BLaER1 treated with 17β-estradiol and CSF1 and Interleukin-3, amounts not matched to agents 10 nM and 100 nM (cell line): ENCODE data around the gene HIP1.
"Not testable (repeated sequence)": the region's sequence is repeated elsewhere in the genome, so short reads cannot be mapped to it uniquely, and the experiment has no call there.

Source experiments
- H3K27ac ChIP-seq, 11 experiments: shearing (Covaris generic); formaldehyde crosslinking; 2 replicates each; pipeline ENCODE4 v1.8.1; 2022
- H3K27me3 ChIP-seq, 11 experiments: shearing (Covaris generic); formaldehyde crosslinking; 2 replicates each; pipeline ENCODE4 v1.8.1; 2022
- H3K36me3 ChIP-seq, 11 experiments: shearing (Covaris generic); formaldehyde crosslinking; 2 replicates each; pipeline ENCODE4 v1.8.1; 2022
- H3K4me1 ChIP-seq, 10 experiments: shearing (Covaris generic); formaldehyde crosslinking; 2 replicates each; pipeline ENCODE4 v1.8.1; 2022
- H3K4me2 ChIP-seq, 11 experiments: shearing (Covaris generic); formaldehyde crosslinking; 2 replicates each; pipeline ENCODE4 v1.8.1; 2022
- H3K4me3 ChIP-seq, 10 experiments: shearing (Covaris generic); formaldehyde crosslinking; 2 replicates each; pipeline ENCODE4 v1.8.1; 2022
- H3K9ac ChIP-seq, 11 experiments: shearing (Covaris generic); formaldehyde crosslinking; 2 replicates each; pipeline ENCODE4 v1.8.1; 2022
- H3K9me3 ChIP-seq, 11 experiments: shearing (Covaris generic); formaldehyde crosslinking; replicated peaks in 1 of 11; 2 replicates each; pipeline ENCODE4 v1.8.1; 2022
- H4K20me1 ChIP-seq, 11 experiments: shearing (Covaris generic); formaldehyde crosslinking; 2 replicates each; pipeline ENCODE4 v1.8.1; 2022
- Cebpa-rat ChIP-seq, 11 experiments: shearing (Covaris generic); IDR thresholded peaks; 2 replicates each; pipeline ENCODE4 v1.8.1; 2022

The HIP1 gene

DNA sequence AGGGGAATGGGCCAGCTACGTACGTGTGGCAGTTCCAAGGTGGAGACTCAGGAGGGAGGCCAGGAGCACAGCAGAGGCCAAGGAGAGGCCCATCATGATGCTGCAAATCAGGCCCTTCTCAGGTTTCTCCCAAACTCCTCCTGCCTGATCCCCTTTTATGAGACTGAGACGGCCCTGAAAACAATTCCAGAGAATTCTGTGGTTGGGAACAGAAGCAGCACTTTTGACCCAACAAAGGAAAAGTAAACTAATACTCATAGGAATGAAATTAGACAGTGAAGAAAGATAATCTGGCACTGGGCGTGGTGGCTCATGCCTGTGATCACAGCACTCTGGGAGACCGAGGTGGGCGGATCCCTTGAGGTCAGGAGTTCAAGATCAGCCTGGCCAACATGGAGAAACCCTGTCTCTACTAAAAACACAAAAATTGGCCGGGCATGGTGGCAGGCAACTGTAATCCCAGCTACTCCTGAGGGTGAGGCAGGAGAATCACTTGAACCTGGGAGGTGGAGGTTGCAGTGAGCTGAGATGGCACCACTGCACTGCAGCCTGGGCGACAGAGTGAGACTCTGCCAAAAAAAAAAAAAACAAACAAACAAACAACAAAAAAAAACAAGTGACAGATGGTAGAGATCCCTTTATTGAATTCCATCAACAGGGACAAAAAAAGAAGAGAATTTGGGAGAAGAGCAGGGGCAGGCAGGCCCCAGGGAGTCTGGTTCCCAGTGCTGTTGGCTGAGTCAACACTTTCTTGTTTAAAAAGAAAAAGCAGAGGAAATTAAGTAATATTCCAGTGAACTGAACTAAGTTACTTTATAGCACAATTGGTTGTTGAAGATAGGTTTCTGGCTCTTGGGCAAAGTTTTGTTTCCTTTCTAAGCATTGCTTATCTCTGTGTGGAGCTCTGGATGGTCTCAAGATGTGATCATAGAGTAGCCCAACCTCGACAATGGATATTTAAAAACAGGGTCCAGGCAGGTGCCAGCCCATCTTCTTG, 33.6 kb upstream of the HIP1 start, which contains the start of gene CCL26:
CCL26 (minus strand) TSS at position 131 of the 997 bp plus-strand sequence; CDS start at position 96, 35 bp downstream.
- Histone ChIP-seq H3K9ac (peak within 1 kb of the TSS in 1 of 11 experiments; percentile 9; a peak in 1 of 22 replicates), H3K4me1 (peaks cover 20 to 68% (median 47%) of the 10 kb centered on the region in 10 experiments), H3K27me3 (no peaks in the 10 kb centered on the region), H3K9me3 (peaks cover 0 to 19% (median 9%) of the 10 kb centered on the region in 11 experiments; a peak in 8 of 22 replicates), H3K36me3 (no peaks in the 10 kb centered on the region), H3K4me2 (peak within 1 kb of the TSS; percentile 0 to 84 (median 41); a peak in 16 of 22 replicates), H4K20me1 (no peaks in the 10 kb centered on the region), H3K4me3 (no peak within 1 kb of the TSS), H3K27ac (peak within 1 kb of the TSS in 4 of 11 experiments; percentile 12 to 27 (median 18); a peak in 6 of 22 replicates)
- no peak for TF ChIP-seq Cebpa-rat (IDR thresholded peaks at IDR 0.05)

GRCh38 chr7:75771224-75771623, 32.5 kb upstream of the HIP1 start:
- no peaks in the 10 kb centered on the region for H3K27me3 ChIP-seq
- H3K9ac ChIP-seq: no peak overlapping the region
- H3K9me3 ChIP-seq: peaks cover 0 to 10% (median 5%) of the 10 kb centered on the region in 11 experiments; a peak in 8 of 22 replicates
- no peaks in the 10 kb centered on the region for H3K36me3 ChIP-seq
- peak overlapping the region in 6 of 11 experiments; percentile 0 to 84 (median 68); a peak in 8 of 22 replicates for H3K4me2 ChIP-seq
- TF ChIP-seq Cebpa-rat (IDR thresholded peaks at IDR 0.05): no peak
- no peak overlapping the region for H3K4me3 ChIP-seq
- no peaks in the 10 kb centered on the region for H4K20me1 ChIP-seq
- no peak overlapping the region for H3K27ac ChIP-seq
- peaks cover 10 to 56% (median 37%) of the 10 kb centered on the region in 10 experiments for H3K4me1 ChIP-seq

DNA sequence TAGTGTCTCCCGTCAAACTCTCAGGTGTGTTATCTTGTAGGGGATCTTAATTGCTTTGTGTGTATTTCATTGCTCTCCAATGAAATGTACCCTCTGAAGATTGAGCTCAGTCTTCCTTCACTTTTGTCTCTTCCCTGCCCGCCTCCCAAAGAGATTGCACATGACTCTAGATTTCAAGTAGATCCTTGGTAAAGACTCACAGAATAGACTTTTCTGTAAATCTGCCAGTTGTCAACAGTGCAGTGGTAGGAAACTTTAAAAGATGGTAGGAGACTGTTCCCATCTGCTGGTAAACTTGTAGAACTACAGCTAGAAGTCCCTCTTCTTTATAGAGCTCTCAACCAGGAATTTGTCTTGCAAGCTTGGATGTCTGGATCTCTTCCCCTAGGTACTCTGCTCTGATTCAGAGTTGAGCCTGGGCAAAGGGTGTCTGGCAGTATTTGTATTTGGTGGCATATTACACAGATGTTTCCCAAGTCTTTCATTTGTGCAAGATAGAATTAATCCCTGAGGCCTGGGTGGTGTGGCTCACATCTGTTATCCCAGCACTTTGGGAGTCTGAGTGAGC, 23.7 kb upstream of the HIP1 start:
- H3K27ac ChIP-seq: no peak overlapping the region

DNA sequence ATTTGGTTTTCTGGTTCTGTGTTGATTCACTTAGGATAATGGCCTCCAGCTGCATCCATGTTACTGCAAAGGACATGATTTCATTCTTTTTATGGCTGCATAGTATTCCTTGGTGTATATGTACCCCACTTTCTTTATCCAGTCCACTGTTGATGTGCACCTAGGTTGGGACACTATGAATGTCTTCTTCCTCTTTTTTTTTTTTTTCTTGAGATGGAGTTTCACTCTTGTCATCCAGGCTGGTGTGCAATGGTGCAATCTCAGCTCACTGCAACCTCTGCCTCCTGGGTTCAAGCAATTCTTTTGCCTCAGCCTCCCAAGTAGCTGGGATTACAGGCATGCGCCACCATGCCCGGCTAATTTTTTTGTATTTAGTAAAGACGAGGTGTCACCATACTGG, 23.1 kb upstream of the HIP1 start:
- peak overlapping the region in 1 of 11 experiments; percentile 31; a peak in 1 of 22 replicates for H3K4me2 ChIP-seq
- H3K9ac ChIP-seq, H3K27ac ChIP-seq, H3K9me3 ChIP-seq, H3K27me3 ChIP-seq, H3K36me3 ChIP-seq, H3K4me3 ChIP-seq, H4K20me1 ChIP-seq: not testable (repeated sequence)
- H3K4me1 ChIP-seq: peaks cover 7 to 17% (median 13%) of the 10 kb centered on the region in 10 experiments; a peak in 19 of 20 replicates

More for the DNA sequence above, 23.7 kb upstream of the HIP1 start:
- H3K4me2 ChIP-seq: peak overlapping the region in 2 of 11 experiments; percentile 23 to 31; a peak in 2 of 22 replicates
- no peak overlapping the region for H3K9ac ChIP-seq
- no peaks in the 10 kb centered on the region for H4K20me1 ChIP-seq
- peaks cover 7 to 17% (median 13%) of the 10 kb centered on the region in 10 experiments; a peak in 19 of 20 replicates for H3K4me1 ChIP-seq
- H3K27me3 ChIP-seq: no peaks in the 10 kb centered on the region
- no peak overlapping the region for H3K4me3 ChIP-seq
- H3K9me3 ChIP-seq: 0 out of 22 replicates have a peak, but pooled peaks cover 0 to 4% (median 0%) of the 10 kb centered on the region in 11 experiments
- no peak for TF ChIP-seq Cebpa-rat (IDR thresholded peaks at IDR 0.05)
- no peaks in the 10 kb centered on the region for H3K36me3 ChIP-seq

- H3K9me3 ChIP-seq: 0 out of 22 replicates have a peak, but pooled peaks cover 0 to 4% (median 0%) of the 10 kb centered on the region in 11 experiments
- peaks cover 11 to 47% (median 35%) of the 10 kb centered on the region in 10 experiments for H3K4me1 ChIP-seq
- H4K20me1 ChIP-seq: no peaks in the 10 kb centered on the region
- H3K9ac ChIP-seq: no peak overlapping the region
- no peaks in the 10 kb centered on the region for H3K27me3 ChIP-seq
- H3K36me3 ChIP-seq: no peaks in the 10 kb centered on the region
- no peak overlapping the region for H3K27ac ChIP-seq
- TF ChIP-seq Cebpa-rat (IDR thresholded peaks at IDR 0.05): peak in 2 of 11 experiments; percentile 10 to 46; a peak in 2 of 22 replicates
- no peak overlapping the region for H3K4me2 ChIP-seq
- no peak overlapping the region for H3K4me3 ChIP-seq
These were observed 19.8 kb upstream of the HIP1 start for GRCh38 chr7:75758491-75758890.

DNA sequence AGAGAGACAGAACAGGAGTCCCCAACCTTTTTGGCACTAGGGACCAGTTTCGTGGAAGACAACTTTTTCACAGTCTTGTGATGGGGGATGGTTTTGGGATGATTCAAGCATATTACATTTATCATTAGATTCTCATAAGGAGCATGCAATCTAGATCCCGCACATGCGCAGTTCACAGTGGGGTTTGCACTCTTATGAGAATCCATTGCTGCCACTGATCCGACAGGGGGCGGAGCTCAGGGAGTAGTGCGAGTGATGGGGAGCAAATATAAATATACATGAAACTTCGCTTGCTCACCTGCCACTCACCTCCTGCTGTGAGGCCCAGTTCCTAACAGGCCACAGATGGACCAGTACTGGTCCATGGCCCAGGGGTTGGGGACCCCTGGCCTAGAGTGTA, 19.1 kb upstream of the HIP1 start:
- Histone ChIP-seq H3K9me3 (0 out of 22 replicates have a peak, but pooled peaks cover 0 to 4% (median 0%) of the 10 kb centered on the region in 11 experiments), H3K4me2 (no peak overlapping the region), H3K36me3 (no peaks in the 10 kb centered on the region), H3K4me3 (no peak overlapping the region), H3K4me1 (peaks cover 17 to 53% (median 41%) of the 10 kb centered on the region in 10 experiments), H3K27me3 (no peaks in the 10 kb centered on the region), H3K27ac (no peak overlapping the region), H4K20me1 (no peaks in the 10 kb centered on the region), H3K9ac (no peak overlapping the region)
- no peak for TF ChIP-seq Cebpa-rat (IDR thresholded peaks at IDR 0.05)

DNA sequence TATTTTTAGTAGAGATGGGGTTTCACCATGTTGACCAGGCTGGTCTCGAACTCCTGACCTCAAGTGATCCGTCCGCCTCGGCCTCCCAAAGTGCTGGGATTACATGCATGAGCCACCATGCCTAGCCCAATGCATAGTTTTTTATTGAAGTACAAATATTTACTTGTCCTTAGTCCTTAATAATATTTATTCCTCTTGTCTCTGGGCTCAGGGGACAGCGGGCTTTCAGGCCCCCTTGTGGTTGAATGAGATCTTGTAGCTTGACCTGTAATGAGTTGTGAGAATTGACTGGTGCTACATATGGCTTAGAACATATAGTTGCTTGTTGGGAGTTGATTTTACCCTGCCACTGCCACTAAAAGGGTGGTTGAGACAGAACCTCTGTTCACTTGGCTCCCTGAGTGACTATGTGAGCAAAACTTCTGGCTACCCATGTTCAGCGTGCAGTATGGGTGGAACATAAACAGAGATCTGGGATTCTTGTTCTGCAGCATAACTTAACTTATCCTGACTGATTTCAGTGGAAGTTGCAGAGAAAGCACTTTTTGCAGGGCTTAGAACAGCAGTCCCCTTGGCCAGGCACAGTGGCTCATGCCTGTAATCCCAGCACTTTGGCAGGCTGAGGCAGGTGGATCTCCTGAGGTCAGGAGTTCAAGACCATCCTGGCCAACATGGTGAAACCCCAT, 18.4 kb upstream of the HIP1 start:
- Histone ChIP-seq H3K27ac (no peak overlapping the region), H3K4me2 (no peak overlapping the region), H3K36me3 (no peaks in the 10 kb centered on the region), H3K9ac (no peak overlapping the region), H3K4me1 (peaks cover 22 to 59% (median 46%) of the 10 kb centered on the region in 10 experiments), H4K20me1 (no peaks in the 10 kb centered on the region), H3K27me3 (no peaks in the 10 kb centered on the region), H3K4me3 (no peak overlapping the region), H3K9me3 (0 out of 22 replicates have a peak, but pooled peaks cover 0 to 4% (median 0%) of the 10 kb centered on the region in 11 experiments)
- TF ChIP-seq Cebpa-rat (IDR thresholded peaks at IDR 0.05): no peak

DNA sequence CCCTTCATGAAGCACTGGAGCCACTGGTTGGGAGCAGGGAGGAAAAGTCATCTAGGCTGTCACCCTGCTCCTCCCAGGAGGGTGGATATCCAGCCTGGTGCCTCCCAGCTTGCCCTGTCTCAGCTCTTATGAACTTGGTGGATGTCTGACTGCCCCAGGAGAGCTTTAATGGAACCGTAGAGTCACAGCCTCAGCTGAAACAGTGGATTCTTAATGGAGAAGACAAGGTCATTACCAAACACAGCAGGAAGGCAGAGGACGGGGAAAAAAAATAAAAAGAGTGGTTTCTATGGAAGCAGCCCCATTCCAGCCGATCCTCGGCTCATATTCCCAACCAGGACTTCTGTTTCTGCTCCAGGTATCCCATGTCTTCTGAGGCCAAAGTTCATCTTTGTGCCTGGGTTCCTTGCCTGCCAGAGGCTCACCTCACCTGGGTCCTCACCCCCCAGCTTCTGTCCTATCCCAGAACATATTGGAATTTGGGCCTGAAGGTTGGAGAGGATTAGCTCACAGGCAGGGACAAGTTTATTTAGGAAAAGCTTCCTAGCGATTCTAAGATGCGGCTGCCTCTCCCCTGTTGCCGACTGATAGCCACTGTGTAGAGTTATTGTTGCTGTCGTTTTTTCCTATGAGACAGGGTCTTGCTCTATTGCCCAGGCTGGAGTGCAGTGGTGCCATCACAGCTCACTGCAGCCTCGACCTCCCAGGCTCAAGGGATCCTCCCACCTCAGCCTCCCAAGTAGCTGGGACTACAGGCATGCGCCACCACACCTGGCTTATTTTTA, 17.7 kb upstream of the HIP1 start:
- Histone ChIP-seq H3K4me1 (peaks cover 17 to 67% (median 49%) of the 10 kb centered on the region in 10 experiments), H3K4me2 (peak overlapping the region in 5 of 11 experiments; percentile 11 to 26 (median 20); a peak in 5 of 22 replicates), H3K9me3 (0 out of 22 replicates have a peak, but pooled peaks cover 0 to 4% (median 0%) of the 10 kb centered on the region in 11 experiments), H4K20me1 (no peaks in the 10 kb centered on the region), H3K27me3 (no peaks in the 10 kb centered on the region), H3K27ac (0 out of 22 replicates have a peak overlapping the region, but pooled peaks of 1 of the 11 experiments have one; percentile 9), H3K36me3 (no peaks in the 10 kb centered on the region), H3K9ac (no peak overlapping the region), H3K4me3 (no peak overlapping the region)
- TF ChIP-seq Cebpa-rat (IDR thresholded peaks at IDR 0.05): no peak
